MG63 (cell line): ENCODE data around the gene MARVELD3. TPM values are rescaled to one million over a fixed set of nuclear protein-coding genes. Genes with fewer than 3 reads are reported as not detected.

Source experiments
- total RNA-seq: library from RNA; depleted of rRNA; stranded (reverse); fragments of >200 nt; shearing (Covaris generic); gene quantifications from 2 replicates; pipeline ENCODE4 v1.2.3, GENCODE V29; 2014; ENCODE audit warnings: low replicate concordance; rRNA removed

The MARVELD3 gene
- total RNA-seq, 1 experiment from 2014 or later = not detected

Other genes with a start within 250 kb of the MARVELD3 start
- gene TLE7, start 184.1 kb upstream of the MARVELD3 start, total RNA-seq = not detected in 2 replicates
- 3.6 and 4.2 TPM in 2 replicates for gene ZNF23, start 163.9 kb upstream of the MARVELD3 start, total RNA-seq
- 0.25 and 1.1 TPM in 2 replicates for gene ZNF19, start 136.9 kb upstream of the MARVELD3 start, total RNA-seq
- 0.47 TPM in 1 of 2 replicates, not detected in the other for gene CHST4, start 99.8 kb upstream of the MARVELD3 start, total RNA-seq
- gene TAT, start 49.1 kb upstream of the MARVELD3 start, total RNA-seq = not detected in 2 replicates
- gene PHLPP2, start 98.5 kb downstream of the MARVELD3 start, total RNA-seq = 3.3 and 4.9 TPM in 2 replicates
- 15.3 and 20.9 TPM in 2 replicates for gene AP1G1, start 182.7 kb downstream of the MARVELD3 start, total RNA-seq
- 1.2 and 6.5 TPM in 2 replicates for gene ATXN1L, start 219.8 kb downstream of the MARVELD3 start, total RNA-seq